KOPT-K1 (cell line): ENCODE data around the gene OR1A1.
"Not testable (repeated sequence)": the region's sequence is repeated elsewhere in the genome, so short reads cannot be mapped to it uniquely, and the experiment has no call there.

Experiments
- H3K27ac ChIP-seq: fragments of 200-600 bp; sonication (generic); 2 replicates; pipeline ENCODE4 v1.5.1; 2016; ENCODE audit warnings: antibody characterized with exemption, mild to moderate bottlenecking, low read depth, low read length; ENCODE audit not compliant: poor library complexity, severe bottlenecking
- H3K36me3 ChIP-seq: fragments of 200-600 bp; sonication (generic); 2 replicates; pipeline ENCODE4 v1.5.1; 2017; ENCODE audit warnings: antibody characterized with exemption, mild to moderate bottlenecking, low read length, moderate library complexity; ENCODE audit not compliant: insufficient read depth
- H3K9me3 ChIP-seq: fragments of 200-600 bp; sonication (generic); 2 replicates; pipeline ENCODE4 v1.5.1; 2017; ENCODE audit warnings: antibody characterized with exemption, low read length, mild to moderate bottlenecking; ENCODE audit not compliant: insufficient read depth, poor library complexity, severe bottlenecking

The OR1A1 gene

DNA sequence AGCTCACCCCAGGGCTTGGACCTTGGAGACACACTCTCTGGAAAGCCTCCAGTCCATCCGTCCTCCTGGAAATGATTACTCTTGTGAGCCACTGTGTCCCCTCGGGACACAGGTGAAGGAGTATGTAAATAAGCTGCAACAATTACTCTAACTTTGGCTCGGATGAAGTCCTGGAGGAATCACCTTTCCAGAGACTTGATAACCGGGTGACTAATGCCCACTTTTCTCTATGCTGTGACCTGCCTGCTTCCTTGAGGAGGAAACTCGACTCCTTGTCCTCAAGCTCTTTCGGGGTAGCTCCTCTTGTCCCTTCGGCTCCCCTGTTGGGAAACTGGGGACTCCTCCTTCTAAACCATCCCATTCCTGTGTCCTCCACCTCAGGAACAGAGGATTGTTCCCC, at the start of gene OR1A1:
Gene OR1A1 (plus strand): TSS at position 301 of the 400 bp plus-strand sequence. CDS start 7,954 bp downstream, outside the sequence.
- H3K27ac ChIP-seq, result no peak within 1 kb of the TSS
- peaks cover under 1% of the 10 kb centered on the region for H3K9me3 ChIP-seq
- H3K36me3 ChIP-seq, result no peaks in the 10 kb centered on the region

GRCh38 chr17:3167574-3167973, 39.9 kb upstream of the OR1A1 start:
- Histone ChIP-seq H3K27ac (no peak overlapping the region), H3K9me3 (peaks cover 10% of the 10 kb centered on the region), H3K36me3 (no peaks in the 10 kb centered on the region)

DNA sequence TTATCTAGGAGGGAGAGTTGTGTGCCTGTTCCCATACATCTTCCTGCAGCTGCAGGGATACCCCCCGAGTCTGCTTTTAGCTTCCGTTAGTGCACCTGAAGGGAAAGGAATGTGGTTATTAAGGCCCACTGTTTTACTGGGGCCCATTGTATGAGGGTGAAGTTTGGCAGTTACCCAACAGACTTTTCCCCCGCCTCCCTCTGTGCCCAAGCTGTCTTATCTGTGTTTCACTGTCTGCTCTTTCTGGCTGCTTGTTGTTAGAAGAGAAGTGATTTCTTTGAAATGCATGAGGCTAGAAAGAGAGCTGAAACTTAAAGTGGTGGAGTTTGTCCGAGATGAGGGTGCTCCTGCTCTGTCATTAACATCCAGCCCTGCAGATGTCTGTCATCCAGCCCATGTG, 17.5 kb upstream of the OR1A1 start:
- Histone ChIP-seq H3K36me3 (no peaks in the 10 kb centered on the region), H3K27ac (peak overlapping the region; percentile 61), H3K9me3 (no peaks in the 10 kb centered on the region)

- Histone ChIP-seq H3K27ac (no peak within 1 kb of the TSS), H3K36me3 (no peaks in the 10 kb centered on the region), H3K9me3 (peaks cover 4% of the 10 kb centered on the region)
These were observed 10.2 kb upstream of the OR1A1 start, which contains the start of gene OR1A2 for GRCh38 chr17:3197219-3197618. Gene OR1A2, plus strand, starts transcription at chr17:3197519. Its CDS starts 0 bp downstream, at chr17:3197519.

- Histone ChIP-seq H3K9me3 (no peaks in the 10 kb centered on the region), H3K36me3 (no peaks in the 10 kb centered on the region)
These were observed 1.0 kb downstream of the OR1A1 start for GRCh38 chr17:3208484-3208883.

DNA sequence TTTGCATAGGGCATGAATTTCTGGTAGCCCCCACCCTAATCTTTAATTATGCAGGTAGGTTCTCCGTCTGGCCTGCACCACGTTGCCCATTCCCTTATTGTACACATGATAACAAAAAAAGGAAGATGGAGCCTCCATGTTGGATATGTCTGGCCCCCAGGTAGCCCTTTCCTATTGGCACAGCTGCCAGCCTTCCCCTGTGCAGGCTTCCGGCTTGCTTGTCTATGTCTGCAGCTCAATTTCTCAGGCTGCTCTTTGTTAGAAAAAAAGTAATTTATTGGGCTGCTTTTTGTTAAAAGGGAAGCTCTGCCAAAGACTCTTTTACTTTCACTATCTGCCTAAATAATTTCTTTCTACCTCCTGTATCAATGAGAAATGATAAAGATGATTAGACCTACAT, 5.5 kb downstream of the OR1A1 start:
- no peaks in the 10 kb centered on the region for H3K36me3 ChIP-seq
- H3K27ac ChIP-seq, result no peak overlapping the region
- H3K9me3 ChIP-seq, result no peaks in the 10 kb centered on the region

More at GRCh38 chr17:3208484-3208883, 1.0 kb downstream of the OR1A1 start:
- no peak overlapping the region for H3K27ac ChIP-seq

DNA sequence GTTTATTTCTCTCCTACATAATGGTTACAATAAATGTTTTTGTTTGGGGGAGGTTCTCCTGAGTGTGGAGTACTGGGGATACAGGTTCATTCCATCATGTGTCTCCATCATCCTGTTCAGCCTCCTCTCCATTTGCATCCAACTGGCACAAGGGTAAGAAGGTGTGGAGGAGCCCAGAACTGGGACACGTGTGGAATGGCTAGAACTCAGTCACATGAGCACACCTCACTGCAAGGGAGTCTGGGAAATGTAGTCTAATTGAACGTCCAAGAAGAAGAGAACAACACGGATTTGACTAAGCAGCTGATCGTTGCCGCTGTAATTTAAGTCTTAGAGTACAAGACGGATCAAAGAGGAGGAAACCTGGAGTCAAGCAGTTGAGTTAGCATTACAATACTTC, 6.1 kb downstream of the OR1A1 start:
- Histone ChIP-seq H3K27ac (no peak overlapping the region), H3K9me3 (no peaks in the 10 kb centered on the region), H3K36me3 (no peaks in the 10 kb centered on the region)

- H3K9me3 ChIP-seq, H3K36me3 ChIP-seq, H3K27ac ChIP-seq: not testable (repeated sequence)
These were observed 12.5 kb downstream of the OR1A1 start for GRCh38 chr17:3219978-3220377.

DNA sequence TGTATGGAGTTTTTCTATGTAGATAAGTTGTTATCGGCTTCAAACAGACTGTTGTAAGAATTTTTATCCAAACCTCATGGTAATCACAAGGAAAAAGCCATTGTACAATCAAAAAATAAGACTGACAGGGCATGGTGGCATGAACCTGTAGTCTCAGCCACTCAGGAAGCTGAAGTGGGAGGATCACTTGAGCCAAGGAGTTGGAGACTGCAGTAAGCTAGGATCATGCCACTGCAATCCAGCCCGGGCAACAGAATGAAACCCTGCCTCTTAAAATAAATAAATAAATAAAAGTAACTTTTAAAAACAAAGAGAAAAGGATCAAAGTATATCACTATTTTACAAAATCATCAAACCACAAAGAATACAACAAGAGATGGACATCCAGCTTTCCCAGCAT, 14.4 kb downstream of the OR1A1 start:
- H3K27ac ChIP-seq, result peak overlapping the region; percentile 51
- no peaks in the 10 kb centered on the region for H3K9me3 ChIP-seq
- no peaks in the 10 kb centered on the region for H3K36me3 ChIP-seq

GRCh38 chr17:3222505-3222904, 15.0 kb downstream of the OR1A1 start:
- no peaks in the 10 kb centered on the region for H3K36me3 ChIP-seq
- no peaks in the 10 kb centered on the region for H3K9me3 ChIP-seq
- H3K27ac ChIP-seq, result peak overlapping the region; percentile 51

- H3K27ac ChIP-seq, H3K36me3 ChIP-seq, H3K9me3 ChIP-seq: not testable (repeated sequence)
These were observed 17.4 kb downstream of the OR1A1 start for GRCh38 chr17:3224721-3225352.

DNA sequence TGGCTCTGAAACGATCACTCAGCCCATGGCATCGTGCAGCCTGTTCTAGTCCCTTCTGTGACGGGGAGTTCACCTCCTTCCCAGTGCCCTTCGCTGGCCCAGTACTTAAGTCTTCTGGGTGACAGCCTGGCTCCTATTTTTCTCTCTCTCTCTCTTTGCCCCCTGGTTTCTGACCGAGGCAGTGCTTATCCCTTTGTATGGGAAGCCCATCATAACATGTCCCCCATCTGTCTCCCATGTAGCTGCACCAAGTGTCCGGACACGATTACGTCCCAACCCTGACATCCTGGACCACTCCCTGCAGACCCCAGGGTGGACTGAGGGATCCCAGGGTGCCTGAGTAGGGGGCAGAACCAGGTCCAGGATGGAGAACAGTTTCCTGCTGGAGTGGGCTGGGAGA, 24.8 kb downstream of the OR1A1 start:
- H3K36me3 ChIP-seq, H3K27ac ChIP-seq, H3K9me3 ChIP-seq: not testable (repeated sequence)

DNA sequence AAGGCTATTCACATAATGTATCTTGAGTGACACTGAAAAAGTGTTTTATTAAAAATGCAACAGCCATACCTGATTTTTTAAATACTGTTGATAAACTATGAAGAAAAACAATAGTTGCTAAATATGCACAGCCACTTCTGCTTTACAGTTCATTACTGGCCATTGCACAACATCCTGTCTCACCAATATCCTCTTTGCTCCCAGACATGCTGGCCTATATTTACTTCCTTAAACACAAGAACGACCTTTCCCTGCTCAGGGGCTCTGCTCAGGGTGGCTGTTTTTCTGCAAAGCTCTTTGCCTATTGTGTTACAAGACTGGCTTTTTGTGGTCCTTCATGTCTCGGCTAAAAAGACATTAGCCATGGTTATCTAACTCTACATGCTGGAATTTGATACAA, 31.2 kb downstream of the OR1A1 start:
- H3K36me3 ChIP-seq, H3K9me3 ChIP-seq, H3K27ac ChIP-seq: not testable (repeated sequence)

DNA sequence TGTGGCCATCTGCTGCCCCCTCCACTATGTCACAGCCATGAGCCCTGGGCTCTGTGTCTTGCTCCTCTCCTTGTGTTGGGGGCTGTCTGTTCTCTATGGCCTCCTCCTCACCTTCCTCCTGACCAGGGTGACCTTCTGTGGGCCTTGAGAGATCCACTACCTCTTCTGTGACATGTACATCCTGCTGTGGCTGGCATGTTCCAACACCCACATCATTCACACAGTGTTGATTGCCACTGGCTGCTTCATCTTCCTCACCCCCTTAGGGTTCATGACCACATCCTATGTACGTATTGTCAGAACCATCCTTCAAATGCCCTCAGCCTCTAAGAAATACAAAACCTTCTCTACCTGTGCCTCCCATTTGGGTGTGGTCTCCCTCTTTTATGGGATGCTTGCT, 33.6 kb downstream of the OR1A1 start:
- not testable (repeated sequence) for H3K27ac ChIP-seq, H3K9me3 ChIP-seq

DNA sequence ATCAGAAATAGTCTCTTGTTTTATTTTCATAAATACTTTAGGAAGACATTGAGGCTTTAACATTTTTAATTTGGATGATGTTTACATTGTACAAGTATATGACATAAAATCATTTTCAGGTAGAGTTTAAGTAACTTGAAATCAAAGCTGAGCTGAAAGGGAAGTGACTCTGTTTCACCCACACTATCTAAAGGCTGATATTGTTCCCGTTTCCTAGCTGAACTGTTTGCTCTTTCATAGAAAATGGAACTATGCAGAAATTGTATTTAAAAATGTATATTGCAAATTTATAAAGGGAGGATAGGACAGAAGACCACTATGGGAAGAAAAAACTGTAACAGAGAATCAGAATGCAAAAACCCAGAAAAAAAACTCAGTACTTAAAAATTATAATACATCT, 37.4 kb downstream of the OR1A1 start:
- not testable (repeated sequence) for H3K9me3 ChIP-seq, H3K36me3 ChIP-seq, H3K27ac ChIP-seq

More for the DNA sequence above, 33.6 kb downstream of the OR1A1 start:
- not testable (repeated sequence) for H3K36me3 ChIP-seq

GRCh38 chr17:3249013-3249412, 41.5 kb downstream of the OR1A1 start:
- not testable (repeated sequence) for H3K36me3 ChIP-seq, H3K27ac ChIP-seq

More at GRCh38 chr17:3249013-3249412, 41.5 kb downstream of the OR1A1 start:
- not testable (repeated sequence) for H3K9me3 ChIP-seq
